HUDEP-2 (cell line): ENCODE results near the gene KRT85.

Source experiments
- DNase-seq, 76 experiments: peaks; one replicate each; lab custom pipeline; 2025; ENCODE audit not compliant: unreplicated experiment in 76 of 76; lab: John Stamatoyannopoulos, UW

KRT85 gene

GRCh38 chr12:52331833-52332232, 35.4 kb downstream of the KRT85 start:
- DNase-seq = no peak

GRCh38 chr12:52331039-52331438, 36.2 kb downstream of the KRT85 start:
- DNase-seq = no peak

GRCh38 chr12:52327830-52328500, 39.3 kb downstream of the KRT85 start:
- DNase-seq = no peak

- DNase-seq = peak in 72 of 76 experiments; percentile 17 to 86 (median 63)
These were observed 40.0 kb downstream of the KRT85 start for GRCh38 chr12:52327052-52327829.

- no peak for DNase-seq
These were observed 43.2 kb downstream of the KRT85 start for GRCh38 chr12:52324153-52324444.

GRCh38 chr12:52323416-52324152, 43.7 kb downstream of the KRT85 start:
- DNase-seq = no peak

GRCh38 chr12:52323001-52323400, 44.3 kb downstream of the KRT85 start:
- no peak for DNase-seq

GRCh38 chr12:52322069-52322468, 45.2 kb downstream of the KRT85 start:
- no peak for DNase-seq

- DNase-seq = no peak
These were observed 45.9 kb downstream of the KRT85 start for GRCh38 chr12:52321418-52321817.

- DNase-seq = no peak
These were observed 46.4 kb downstream of the KRT85 start, which contains the start of gene KRT83 for GRCh38 chr12:52320784-52321400. TSS of gene KRT83 (minus strand) at chr12:52321398. CDS start at chr12:52321335, 63 bp downstream.

- no peak for DNase-seq
These were observed 48.2 kb downstream of the KRT85 start for GRCh38 chr12:52319097-52319496.

GRCh38 chr12:52318241-52318990, 48.9 kb downstream of the KRT85 start:
- no peak for DNase-seq

GRCh38 chr12:52317468-52318052, 49.7 kb downstream of the KRT85 start:
- no peak for DNase-seq

- DNase-seq = no peak
These were observed 50.6 kb downstream of the KRT85 start for GRCh38 chr12:52316701-52317100.

GRCh38 chr12:52316290-52316689, 51.0 kb downstream of the KRT85 start:
- no peak for DNase-seq

GRCh38 chr12:52315721-52316120, 51.6 kb downstream of the KRT85 start:
- peak in 23 of 76 experiments; percentile 1 to 45 (median 9) for DNase-seq

- no peak for DNase-seq
These were observed 52.8 kb downstream of the KRT85 start for GRCh38 chr12:52314511-52314910.

GRCh38 chr12:52313926-52314325, 53.4 kb downstream of the KRT85 start:
- no peak for DNase-seq

- DNase-seq = no peak
These were observed 53.8 kb downstream of the KRT85 start for GRCh38 chr12:52313461-52313860.

- no peak for DNase-seq
These were observed 55.2 kb downstream of the KRT85 start for GRCh38 chr12:52312086-52312485.
